CD4-positive, alpha-beta T cell treated with Interleukin-10 for 1 hour (primary cell): Measurements from ENCODE around the gene TSPO.

Experiments
- DNase-seq: peaks from one replicate; pipeline ENCODE4 v3.0.0-alpha.2; 2020

Gene TSPO

GRCh38 chr22:43203471-43203981 is 52.2 kb downstream of the TSPO start:
- no peak for DNase-seq

DNA sequence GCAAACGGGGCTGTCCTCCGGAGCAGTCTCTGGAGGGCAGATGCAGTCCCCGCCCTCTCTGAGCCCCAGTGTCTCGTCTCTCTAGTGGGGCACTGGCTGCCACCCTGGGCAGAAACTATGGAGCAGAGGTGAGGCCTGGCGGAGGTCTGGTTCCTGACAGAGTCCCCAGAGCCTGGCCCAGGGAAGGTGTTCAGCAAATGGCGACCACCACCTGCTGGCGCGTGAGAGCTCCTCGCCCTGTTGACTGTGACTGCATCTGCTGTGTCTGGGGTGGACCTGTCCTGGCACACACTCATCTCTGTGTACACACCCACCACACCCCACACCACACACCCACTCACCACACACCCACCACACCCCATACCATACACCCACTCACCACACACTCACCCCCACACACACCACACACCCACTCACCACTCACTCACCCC is 53.9 kb downstream of the TSPO start:
- peak; percentile 44 for DNase-seq

DNA sequence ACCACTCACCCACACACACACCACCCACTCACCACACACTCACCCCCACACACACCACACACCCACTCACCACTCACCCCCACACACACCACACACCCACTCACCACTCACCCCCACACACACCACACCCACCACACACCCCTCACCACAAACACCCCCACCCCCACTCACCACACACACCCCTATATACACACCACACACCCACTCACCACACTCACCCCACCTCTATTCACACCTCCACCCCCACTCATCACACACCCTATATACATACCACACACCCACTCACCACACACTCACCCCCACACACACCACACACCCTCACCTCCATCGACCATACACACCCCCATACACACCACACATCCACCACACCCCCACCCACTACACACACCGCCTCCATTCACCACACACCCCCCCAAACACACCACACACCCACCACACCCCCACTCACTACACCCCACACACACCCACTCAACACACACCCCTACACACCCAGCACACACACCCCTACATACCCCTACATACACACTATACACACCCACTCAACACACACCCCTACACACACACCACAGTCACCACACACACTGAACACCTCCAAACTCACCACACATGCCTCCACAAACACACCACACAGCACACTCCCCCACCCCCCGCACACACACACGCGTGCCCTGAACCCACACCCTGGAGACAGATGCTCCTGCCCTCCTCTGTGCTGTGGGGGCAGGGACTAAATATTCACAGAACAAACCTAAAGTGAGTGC is 54.6 kb downstream of the TSPO start:
- peak; percentile 55 for DNase-seq

- DNase-seq: no peak
Measured at GRCh38 chr22:43206509-43207161, 55.3 kb downstream of the TSPO start.

DNA sequence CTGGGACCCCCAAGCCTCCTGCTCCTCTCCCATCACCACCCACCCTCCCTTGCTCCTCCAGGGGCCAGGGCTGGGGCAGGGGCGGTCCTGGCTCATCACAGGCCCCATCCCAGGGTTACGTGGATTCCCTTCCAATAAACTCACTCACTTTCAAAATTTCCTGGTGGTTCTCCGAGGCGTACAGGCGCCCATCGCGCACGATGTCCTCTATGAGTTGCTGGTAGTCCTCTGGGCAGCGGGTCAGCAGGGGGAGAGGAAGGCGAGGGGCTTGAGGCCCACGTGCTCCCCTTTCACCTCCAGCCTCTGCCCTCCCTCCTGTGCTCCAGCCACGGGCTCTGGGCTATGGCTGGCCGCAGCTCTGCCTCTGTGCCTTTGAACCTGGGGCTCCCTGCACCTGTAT is 56.0 kb downstream of the TSPO start:
- DNase-seq: no peak

DNA sequence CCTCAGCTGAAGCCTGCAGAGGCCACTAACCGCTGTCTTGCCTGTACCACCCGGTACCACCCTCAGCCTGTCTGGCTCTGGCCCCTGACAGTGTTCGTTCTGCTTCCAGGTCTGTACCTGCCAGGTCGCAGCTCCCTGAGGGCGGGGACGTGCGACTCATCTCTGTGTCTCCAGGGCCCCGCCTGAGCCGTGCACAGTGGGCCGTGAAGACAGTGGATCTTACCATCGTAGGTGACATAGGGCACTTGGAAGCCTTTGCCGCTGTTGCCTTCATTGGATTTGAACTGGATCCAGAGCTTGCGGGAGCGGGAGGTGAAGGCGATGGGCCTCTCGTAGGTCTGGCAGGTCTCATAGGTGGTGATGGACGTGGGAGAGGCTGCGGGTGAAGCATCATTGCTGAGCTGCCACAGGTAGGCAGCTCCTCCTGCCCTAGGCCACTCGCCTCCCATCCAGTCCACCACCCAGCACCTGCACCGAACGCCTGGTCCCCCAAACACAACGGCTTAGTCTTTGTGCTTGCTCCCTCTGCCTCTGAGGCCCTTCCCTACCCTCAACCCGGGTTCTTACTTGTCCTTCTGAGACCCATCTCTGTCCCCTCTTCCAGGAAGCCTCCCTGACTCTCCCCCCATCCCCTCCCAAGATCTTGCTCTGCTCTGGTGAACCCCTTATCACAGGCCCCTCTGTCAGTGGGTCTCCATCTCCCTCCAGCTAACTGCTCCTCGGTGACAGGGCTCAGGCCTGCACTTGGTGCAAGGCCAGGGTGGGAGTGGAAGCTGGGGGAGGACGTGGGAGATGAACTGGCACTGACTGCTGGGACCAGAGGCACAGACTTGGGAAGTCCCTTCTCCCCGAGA is 56.7 kb downstream of the TSPO start:
- DNase-seq: no peak

- DNase-seq: no peak
Measured at GRCh38 chr22:43208703-43209522, 57.6 kb downstream of the TSPO start.

GRCh38 chr22:43209523-43209890 is 58.1 kb downstream of the TSPO start:
- no peak for DNase-seq

GRCh38 chr22:43209971-43210370 is 58.6 kb downstream of the TSPO start:
- DNase-seq: no peak

DNA sequence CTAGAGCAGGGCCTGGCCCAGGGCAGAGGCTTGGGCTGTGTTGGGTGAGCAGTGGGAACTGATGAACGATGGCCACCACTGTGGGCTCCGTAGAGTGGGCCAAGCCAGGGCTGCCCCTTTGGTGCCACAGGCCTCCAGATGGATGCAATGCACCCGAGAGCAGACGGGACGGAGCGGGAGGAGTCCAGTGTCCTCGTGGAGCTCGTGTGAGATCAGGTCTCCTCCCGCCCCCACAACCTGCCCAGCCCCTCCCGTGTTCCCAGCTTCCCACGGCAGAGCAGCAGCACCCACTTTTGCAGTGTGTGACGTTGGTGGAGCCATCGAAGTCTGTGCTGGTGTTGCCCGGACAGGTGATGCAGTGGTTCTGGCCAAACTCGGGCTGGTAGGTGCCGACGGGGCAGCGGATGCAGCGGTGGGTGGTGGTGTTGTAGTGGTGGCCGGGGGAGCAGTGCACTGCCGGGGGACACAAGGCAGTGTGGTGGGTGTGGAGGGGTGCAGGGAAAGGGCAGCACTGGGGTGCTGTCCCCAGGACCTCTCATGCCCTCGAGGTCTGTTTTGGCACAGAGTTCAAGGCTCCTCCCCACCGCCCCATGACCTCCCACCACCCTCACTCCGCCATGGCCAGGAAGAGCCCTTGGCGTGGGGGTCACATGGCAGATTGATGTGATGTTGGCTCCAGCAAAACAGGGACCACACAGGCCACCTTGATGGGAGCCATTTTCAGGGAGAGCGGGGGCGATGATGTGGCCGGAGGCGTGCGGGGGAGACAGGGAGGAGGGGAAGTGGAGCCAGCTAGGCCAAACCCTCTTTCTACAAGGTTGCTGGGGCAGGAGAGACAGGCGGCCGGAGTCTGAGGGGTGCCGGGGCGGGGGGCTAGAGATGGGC is 59.5 kb downstream of the TSPO start:
- DNase-seq: no peak

- DNase-seq: no peak
Measured at GRCh38 chr22:43211941-43212433, 60.6 kb downstream of the TSPO start.

DNA sequence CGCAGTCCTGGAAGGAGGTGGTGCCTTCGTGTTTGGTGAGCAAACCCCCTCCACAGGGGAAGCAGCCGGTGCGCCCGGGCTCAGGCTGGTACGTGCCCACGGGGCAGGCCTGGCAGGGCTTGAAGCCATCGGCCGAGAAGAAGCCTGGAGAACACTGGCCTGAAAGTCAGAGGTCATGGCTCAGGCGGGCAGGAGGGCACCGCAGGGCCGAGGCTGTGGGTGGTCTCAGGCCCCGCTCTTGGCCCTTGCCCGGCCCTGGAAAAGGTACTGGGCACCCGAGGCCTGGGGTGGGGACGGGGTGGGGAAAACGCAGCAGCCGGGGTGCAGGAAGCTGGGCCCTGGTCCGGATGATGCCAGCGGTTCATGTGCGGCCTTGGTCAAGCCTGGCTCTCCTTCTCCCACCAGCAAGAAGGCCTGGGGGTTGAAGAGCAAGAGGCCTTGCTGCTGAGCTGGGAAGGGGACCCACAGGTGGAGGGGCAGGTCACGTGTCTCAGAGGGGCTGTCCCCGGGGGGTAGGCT is 61.1 kb downstream of the TSPO start:
- DNase-seq: no peak
